ENCODE measurements around the gene METTL25.
A peak's percentile ranks its signal among the peaks of the same experiment; 100 is the strongest.

Gene METTL25

DNA sequence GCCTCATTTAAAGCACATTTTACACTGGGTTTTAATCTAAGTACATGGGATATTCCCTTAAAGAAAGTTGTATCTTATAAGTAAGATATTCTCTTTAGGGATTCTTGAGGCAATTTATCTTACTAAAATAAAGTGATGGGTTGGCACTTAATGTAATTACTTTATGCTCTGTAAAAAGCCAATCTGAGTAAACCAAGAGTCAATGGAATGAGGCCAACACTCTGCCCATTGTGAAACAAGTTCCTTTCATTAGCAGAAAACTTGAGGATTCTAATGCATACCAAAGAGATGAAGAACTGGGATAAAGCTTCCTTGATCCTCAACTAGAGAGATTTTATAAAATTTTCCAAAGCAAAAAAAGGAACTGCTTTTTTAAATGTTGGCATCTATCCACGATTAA lies 121.2 kb downstream of the METTL25 start:
- H3K4me3 ChIP-seq (ENCODE audit: low read depth, low read length), result no peak overlapping the region
- peak; percentile 63 for DNase-seq (ENCODE audit: low read depth, low spot score)
- in situ Hi-C loops (cut with HindIII; ENCODE audit: low sequenced_read_pairs), result no loop called here

DNA sequence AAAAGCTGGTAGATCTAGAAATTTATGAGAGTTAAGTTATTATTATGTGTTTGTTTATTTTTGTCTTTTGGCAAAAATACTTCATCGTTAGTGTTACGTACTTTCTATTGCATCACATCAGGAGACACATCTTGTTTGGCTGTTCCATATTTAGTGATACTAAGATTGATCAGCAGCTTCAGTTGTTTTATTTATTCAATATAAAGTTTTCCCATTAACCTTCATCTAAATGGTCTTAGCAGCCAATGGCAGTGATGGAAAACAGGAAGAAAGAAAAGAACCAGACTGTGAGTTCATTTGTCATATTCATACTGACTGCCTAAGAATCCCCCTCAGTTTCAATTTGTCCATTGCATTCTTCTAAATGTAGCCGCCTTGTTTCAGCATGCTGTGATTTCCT lies 122.3 kb downstream of the METTL25 start:
- in situ Hi-C loops (cut with HindIII; ENCODE audit: low sequenced_read_pairs), result no loop called here
- no peak for DNase-seq (ENCODE audit: low read depth, low spot score)
- TF ChIP-seq, protein P1, sequence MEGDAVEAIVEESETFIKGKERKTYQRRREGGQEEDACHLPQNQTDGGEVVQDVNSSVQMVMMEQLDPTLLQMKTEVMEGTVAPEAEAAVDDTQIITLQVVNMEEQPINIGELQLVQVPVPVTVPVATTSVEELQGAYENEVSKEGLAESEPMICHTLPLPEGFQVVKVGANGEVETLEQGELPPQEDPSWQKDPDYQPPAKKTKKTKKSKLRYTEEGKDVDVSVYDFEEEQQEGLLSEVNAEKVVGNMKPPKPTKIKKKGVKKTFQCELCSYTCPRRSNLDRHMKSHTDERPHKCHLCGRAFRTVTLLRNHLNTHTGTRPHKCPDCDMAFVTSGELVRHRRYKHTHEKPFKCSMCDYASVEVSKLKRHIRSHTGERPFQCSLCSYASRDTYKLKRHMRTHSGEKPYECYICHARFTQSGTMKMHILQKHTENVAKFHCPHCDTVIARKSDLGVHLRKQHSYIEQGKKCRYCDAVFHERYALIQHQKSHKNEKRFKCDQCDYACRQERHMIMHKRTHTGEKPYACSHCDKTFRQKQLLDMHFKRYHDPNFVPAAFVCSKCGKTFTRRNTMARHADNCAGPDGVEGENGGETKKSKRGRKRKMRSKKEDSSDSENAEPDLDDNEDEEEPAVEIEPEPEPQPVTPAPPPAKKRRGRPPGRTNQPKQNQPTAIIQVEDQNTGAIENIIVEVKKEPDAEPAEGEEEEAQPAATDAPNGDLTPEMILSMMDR (IDR thresholded peaks at IDR 0.05; ENCODE audit: low read depth, low read length), result no peak
- no peak overlapping the region for H3K4me3 ChIP-seq (ENCODE audit: low read depth, low read length)

More for the DNA sequence above, 121.2 kb downstream of the METTL25 start:
- TF ChIP-seq, protein P1 (IDR thresholded peaks at IDR 0.05; ENCODE audit: low read depth, low read length), result no peak

DNA sequence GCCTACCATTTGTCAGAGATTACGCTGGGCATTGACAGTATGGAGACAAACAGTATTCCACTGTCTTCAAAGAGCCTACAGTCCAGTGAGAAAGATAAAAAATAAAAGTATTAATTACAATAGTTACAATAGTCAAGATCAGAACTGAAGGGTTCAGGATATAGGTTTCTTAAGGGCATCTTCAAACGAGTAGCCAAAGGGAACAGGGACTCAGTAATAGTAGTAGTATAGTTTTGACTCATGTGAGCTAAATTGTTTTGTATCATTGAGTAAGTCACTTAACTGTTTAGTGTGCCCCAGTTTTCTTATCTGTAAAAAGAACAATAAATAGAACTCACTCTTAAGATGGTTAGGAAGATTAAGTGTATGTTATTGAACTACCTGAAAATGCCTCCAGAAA lies 123.6 kb downstream of the METTL25 start:
- TF ChIP-seq, protein P1 (IDR thresholded peaks at IDR 0.05; ENCODE audit: low read depth, low read length), result no peak
- H3K4me3 ChIP-seq (ENCODE audit: low read depth, low read length), result no peak overlapping the region
- in situ Hi-C loops (cut with HindIII; ENCODE audit: low sequenced_read_pairs), result no loop called here
- DNase-seq (ENCODE audit: low read depth, low spot score), result no peak

DNA sequence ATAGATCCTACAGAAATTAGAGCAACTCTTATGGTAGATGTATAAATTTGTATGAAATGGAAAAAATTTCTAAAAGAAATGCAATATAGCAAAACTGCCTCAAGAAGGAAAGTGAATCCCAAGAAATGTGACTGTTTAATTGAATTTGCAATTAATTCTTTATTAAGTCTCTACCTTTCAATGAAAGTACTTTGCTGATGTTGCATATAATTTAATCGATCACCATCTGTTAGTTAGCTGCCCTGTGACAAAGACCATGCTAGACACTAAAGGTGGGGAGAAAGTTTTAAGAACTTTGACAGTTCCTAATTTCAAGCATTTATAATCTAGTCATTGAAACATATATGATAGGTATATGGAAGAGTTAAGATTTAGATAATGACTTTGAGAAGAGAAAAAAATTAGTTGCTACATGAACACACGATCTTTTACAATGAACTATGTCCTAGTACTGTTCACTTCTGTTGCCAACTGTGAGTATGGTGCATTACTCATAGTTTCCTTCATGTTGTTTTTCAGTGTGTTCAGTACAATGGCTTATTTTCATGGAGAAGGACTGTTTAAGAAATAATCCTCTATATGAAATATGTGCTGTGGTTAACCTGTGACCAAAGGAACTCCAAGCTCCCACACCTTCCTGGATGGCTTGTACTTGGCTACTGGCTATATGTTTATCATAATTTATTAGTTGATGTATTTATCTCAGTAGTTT lies 128.4 kb downstream of the METTL25 start:
- H3K4me3 ChIP-seq (ENCODE audit: low read depth, low read length), result no peak overlapping the region
- TF ChIP-seq, protein P1 (IDR thresholded peaks at IDR 0.05; ENCODE audit: low read depth, low read length), result no peak
- peak; percentile 67 for DNase-seq (ENCODE audit: low read depth, low spot score)
- in situ Hi-C loops (cut with HindIII; ENCODE audit: low sequenced_read_pairs), result no loop called here

DNA sequence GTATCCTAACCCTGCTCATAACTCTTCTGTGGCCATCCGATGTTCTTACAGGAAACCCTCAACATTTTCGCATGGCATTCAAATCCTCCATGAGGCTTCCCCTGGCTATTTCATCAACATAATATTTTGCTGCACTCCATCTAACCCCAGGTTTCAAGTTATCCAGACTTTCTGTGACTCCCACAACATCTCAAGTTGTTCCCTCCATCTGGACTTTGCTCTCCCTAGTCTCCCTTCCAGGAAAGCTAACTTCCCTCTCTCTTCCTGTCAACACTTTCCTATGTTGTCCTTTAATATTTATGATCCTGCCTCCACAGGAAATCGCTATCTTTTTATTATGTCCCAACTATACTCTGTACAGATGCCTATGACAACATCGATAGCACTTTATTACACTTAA lies 146.1 kb downstream of the METTL25 start:
- no peak overlapping the region for H3K4me3 ChIP-seq (ENCODE audit: low read depth, low read length)
- DNase-seq (ENCODE audit: low read depth, low spot score), result no peak
- in situ Hi-C loops (cut with HindIII; ENCODE audit: low sequenced_read_pairs), result no loop called here
- TF ChIP-seq, protein P1 (IDR thresholded peaks at IDR 0.05; ENCODE audit: low read depth, low read length), result no peak

DNA sequence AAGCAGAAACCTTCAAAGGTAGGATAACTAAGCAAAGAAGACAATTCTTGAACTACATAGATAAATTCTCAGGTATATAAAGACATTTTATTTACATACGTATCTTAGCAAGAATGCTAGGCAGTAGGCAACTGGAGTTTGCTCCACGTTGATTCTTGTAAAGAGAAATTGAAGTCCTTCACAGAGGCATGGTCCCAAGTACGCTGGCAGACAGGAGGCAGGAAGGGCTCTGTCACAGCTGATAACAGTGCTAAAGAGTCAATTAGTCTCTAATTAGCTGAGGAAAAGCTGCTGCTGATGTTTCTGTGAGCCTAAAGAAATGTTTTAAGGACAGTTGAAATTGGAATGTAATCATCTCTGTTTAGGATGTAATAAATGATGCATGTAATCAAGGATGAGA lies 146.8 kb downstream of the METTL25 start:
- in situ Hi-C loops (cut with HindIII; ENCODE audit: low sequenced_read_pairs), result no loop called here
- DNase-seq (ENCODE audit: low read depth, low spot score), result no peak
- TF ChIP-seq, protein P1 (IDR thresholded peaks at IDR 0.05; ENCODE audit: low read depth, low read length), result no peak
- no peak overlapping the region for H3K4me3 ChIP-seq (ENCODE audit: low read depth, low read length)
